Peyer's patch (tissue), 4 donors: ENCODE results near the gene PHPT1. TPM values are rescaled to one million over a fixed set of nuclear protein-coding genes. Genes with fewer than 3 reads are reported as not detected.

Experiments
- DNase-seq, 3 donors: peaks; one replicate each; pipeline ENCODE4 v3.0.0-alpha.2; 2017 to 2019
- H3K27ac ChIP-seq, 4 donors: fragments of 200-600 bp; sonication (generic); one replicate each; pipeline ENCODE4 v1.5.1; 2016 to 2019
- H3K27me3 ChIP-seq, 2 donors: fragments of 200-600 bp; sonication (generic); one replicate each; pipeline ENCODE4 v1.5.1; 2019
- H3K36me3 ChIP-seq, 3 donors: fragments of 200-600 bp; sonication (generic); one replicate each; pipeline ENCODE4 v1.5.1; 2016 to 2019
- H3K4me1 ChIP-seq, 4 donors: fragments of 200-600 bp; sonication (generic); one replicate each; pipeline ENCODE4 v1.5.1; 2016 to 2019
- H3K4me3 ChIP-seq, 4 donors: fragments of 200-600 bp; sonication (generic); 1 replicate in 3 of 4; 2 replicates in 1 of 4; pipeline ENCODE4 v1.5.1; 2016 to 2019; ENCODE audit warnings: mild to moderate bottlenecking in 1 of 4
- H3K9me3 ChIP-seq, 4 donors: fragments of 200-600 bp; sonication (generic); one replicate each; pipeline ENCODE4 v1.5.1; 2016 to 2019; ENCODE audit warnings: mild to moderate bottlenecking in 1 of 4
- POLR2A ChIP-seq, 2 donors: fragments of 450-650 bp; IDR thresholded peaks; one replicate each; pipeline ENCODE4 v1.5.1; 2017; ENCODE audit warnings: antibody characterized with exemption in 2 of 2, mild to moderate bottlenecking in 2 of 2, moderate library complexity in 2 of 2
- total RNA-seq, 4 donors: library from RNA; depleted of rRNA; stranded (reverse); fragments of >200 nt; gene quantifications; one replicate each; pipeline ENCODE4 v1.1.0, GENCODE V29; 2016
- TF ChIP-seq, protein P1 (sequence below), 6 experiments: fragments of 450-650 bp in 4 of 6; fragments of 200-600 bp in 2 of 6; sonication (generic) in 1 of 6; IDR thresholded peaks; one replicate each; pipeline ENCODE4 v1.5.1; 2017 to 2019; ENCODE audit warnings: antibody characterized with exemption in 6 of 6, mild to moderate bottlenecking in 3 of 6, moderate library complexity in 1 of 6

The PHPT1 gene
- total RNA-seq, 4 donors from 2014 or later = 66.0 to 120 (median 96.5) TPM

DNA sequence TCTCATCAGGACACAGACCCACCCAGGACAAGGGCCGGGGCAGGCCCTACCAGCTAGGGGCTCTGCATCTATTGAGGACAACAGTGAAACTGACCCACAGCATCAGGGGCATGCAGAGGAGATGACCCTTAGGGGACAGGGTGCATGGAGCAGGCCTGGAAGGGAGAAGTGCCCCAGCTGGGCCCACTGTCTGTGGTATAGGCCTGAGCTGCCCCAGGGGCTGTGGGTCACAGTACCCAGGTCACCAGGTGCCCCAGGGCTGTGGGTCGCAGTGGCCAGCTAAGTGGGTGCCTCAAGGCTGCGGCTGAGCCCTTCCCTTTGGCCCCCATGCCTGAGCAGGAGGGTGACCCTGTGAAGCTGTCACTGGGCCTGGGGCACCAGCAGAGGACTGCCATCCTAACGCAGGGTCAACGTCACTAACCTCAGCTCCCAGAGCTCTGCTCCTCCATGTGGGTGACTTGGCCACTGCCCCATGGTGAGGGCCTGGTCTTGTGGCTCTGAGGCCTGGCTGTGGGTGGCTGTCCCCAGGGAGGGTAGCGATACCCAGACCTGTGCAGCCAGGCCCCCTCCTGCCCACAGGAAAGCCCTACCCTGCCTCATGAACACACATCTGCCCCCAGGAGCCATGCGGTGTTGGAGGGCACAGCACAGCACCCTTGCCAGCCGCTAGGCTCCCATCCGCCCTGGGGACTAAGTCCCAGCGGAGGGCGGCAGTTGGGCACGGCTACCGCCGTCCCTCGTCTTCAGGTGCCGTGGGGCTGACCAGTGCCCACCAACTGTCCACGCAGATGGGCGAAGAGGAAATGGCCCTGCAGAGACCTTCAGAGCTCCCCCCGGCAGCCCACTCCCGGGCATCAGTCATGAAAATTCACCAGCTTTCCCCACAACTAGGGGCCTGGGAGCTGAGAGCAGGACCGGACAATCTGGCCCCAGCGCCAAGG, 12.0 kb downstream of the PHPT1 start:
- Histone ChIP-seq H3K27me3 (no peaks in the 10 kb centered on the region), H3K4me3 (no peak overlapping the region), H3K27ac (peak overlapping the region in 3 of 4 donors; percentile 83 to 96 (median 91)), H3K9me3 (no peaks in the 10 kb centered on the region), H3K36me3 (peaks cover 0 to 31% (median 0%) of the 10 kb centered on the region in 3 donors), H3K4me1 (peaks cover 6 to 69% (median 15%) of the 10 kb centered on the region in 4 donors)
- no peak for TF ChIP-seq POLR2A (IDR thresholded peaks at IDR 0.05)
- TF ChIP-seq, protein P1, sequence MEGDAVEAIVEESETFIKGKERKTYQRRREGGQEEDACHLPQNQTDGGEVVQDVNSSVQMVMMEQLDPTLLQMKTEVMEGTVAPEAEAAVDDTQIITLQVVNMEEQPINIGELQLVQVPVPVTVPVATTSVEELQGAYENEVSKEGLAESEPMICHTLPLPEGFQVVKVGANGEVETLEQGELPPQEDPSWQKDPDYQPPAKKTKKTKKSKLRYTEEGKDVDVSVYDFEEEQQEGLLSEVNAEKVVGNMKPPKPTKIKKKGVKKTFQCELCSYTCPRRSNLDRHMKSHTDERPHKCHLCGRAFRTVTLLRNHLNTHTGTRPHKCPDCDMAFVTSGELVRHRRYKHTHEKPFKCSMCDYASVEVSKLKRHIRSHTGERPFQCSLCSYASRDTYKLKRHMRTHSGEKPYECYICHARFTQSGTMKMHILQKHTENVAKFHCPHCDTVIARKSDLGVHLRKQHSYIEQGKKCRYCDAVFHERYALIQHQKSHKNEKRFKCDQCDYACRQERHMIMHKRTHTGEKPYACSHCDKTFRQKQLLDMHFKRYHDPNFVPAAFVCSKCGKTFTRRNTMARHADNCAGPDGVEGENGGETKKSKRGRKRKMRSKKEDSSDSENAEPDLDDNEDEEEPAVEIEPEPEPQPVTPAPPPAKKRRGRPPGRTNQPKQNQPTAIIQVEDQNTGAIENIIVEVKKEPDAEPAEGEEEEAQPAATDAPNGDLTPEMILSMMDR (IDR thresholded peaks at IDR 0.05) = no peak
- DNase-seq = peak in 1 of 3 donors; percentile 50

DNA sequence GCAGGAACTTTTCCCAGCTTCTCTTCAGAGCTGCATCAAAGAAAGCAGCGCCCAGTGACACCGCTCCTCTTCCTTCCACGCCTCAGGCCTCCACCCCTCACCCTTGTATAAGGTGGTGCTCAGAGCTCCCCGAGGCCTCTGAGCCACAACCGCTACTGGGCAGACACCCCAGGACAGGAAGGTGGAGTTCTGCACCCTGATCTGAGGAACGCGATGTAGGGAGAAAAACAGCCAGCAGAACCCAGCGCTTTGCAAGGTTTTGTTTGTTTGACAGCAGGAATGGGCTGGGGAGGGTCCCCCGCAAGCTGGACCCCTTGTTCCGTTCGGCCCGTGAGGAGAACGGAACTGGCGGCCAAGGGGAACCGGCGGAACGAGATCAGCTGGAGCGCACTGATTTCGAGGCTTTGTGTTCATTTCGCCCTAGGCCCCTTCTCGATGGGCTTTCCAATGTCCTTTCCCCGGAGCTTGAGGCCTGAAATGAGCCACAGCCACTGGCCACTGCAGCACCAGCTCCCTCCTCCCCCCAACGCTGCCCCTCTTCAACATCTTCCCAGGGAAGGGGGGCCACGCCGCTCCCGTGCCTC, 12.8 kb downstream of the PHPT1 start:
- Histone ChIP-seq H3K36me3 (peaks cover 0 to 31% (median 0%) of the 10 kb centered on the region in 3 donors), H3K9me3 (no peaks in the 10 kb centered on the region), H3K27ac (peak overlapping the region in 1 of 4 donors; percentile 96), H3K4me3 (no peak overlapping the region), H3K27me3 (no peaks in the 10 kb centered on the region), H3K4me1 (peaks cover 9 to 73% (median 15%) of the 10 kb centered on the region in 4 donors)
- DNase-seq = no peak
- no peak for TF ChIP-seq POLR2A (IDR thresholded peaks at IDR 0.05)
- TF ChIP-seq, protein P1 (IDR thresholded peaks at IDR 0.05) = no peak

DNA sequence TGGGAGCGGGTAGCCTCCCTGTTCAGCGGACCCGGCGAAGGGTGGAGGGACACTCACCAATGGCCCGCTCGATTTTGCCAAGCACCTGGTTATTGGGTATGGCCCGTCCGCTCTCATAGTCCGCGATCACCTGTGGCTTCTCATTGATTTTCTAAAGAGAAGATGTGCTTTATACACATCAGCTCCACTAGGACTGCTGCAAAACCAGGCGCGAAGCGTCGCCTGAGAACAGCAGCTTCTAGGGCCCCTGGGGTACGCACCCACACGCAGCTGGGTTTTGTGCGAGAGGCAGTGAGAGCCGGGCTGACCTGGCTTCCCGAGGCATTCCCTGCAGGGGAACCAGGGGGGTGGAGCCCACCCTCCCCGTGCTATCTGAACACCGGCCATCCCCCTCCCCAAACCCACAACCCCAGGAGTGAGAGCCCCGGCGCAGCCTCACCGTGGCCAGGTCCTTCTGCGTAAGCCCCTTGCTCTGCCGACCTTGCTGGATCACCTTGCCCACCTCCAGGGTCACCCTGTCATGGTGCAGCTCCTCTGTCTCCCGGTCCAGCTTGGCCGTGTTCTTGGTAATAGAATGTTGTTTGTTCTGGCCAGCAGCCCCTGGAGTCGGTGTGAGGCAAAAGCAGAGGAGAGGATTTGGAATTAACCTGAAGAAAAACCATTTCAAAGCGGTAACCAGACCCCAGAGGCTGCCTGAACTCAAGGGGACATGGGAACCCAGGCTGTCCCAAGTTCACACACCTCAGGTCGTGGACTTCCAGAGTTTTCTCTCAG, 13.8 kb downstream of the PHPT1 start:
- H3K4me3 ChIP-seq = no peak overlapping the region
- H3K27me3 ChIP-seq = no peaks in the 10 kb centered on the region
- no peak for DNase-seq
- H3K36me3 ChIP-seq = peaks cover 0 to 31% (median 0%) of the 10 kb centered on the region in 3 donors
- peaks cover 10 to 68% (median 12%) of the 10 kb centered on the region in 4 donors for H3K4me1 ChIP-seq
- peak overlapping the region in 1 of 4 donors; percentile 42 for H3K27ac ChIP-seq
- H3K9me3 ChIP-seq = no peaks in the 10 kb centered on the region
- TF ChIP-seq, protein P1 (IDR thresholded peaks at IDR 0.05) = no peak
- no peak for TF ChIP-seq POLR2A (IDR thresholded peaks at IDR 0.05)

DNA sequence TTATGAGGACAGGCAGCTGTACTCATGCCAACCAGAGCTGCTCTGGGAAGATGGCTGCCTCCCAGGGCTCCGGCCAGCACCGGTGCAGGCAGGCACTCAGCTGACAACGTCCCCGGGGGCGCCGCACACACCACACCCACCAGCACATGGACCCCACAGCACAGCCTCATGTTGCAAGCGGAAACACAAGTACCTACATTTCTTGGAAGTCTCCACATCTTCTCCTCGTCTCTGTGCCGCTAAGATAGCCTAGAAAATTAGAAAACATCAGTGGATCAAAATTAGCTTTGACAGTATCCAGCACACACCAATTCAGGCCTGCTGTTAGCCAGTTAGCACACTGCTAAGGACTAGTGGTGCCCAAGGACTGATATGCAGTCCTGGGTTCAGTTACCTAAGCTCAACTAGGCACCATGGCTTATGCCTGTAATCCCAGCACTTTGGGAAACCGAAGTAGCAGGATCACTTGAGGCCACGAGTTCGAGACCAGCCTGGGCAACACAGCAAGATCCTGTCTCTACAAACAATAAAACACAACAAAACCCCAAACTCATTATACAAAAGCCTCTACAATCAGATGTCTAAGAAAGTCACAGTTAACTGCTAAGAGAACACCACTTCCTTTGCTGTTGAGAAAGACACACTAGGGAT, 14.5 kb downstream of the PHPT1 start:
- H3K4me1 ChIP-seq = peaks cover 6 to 61% (median 11%) of the 10 kb centered on the region in 4 donors
- H3K9me3 ChIP-seq = no peaks in the 10 kb centered on the region
- DNase-seq = no peak
- no peak overlapping the region for H3K4me3 ChIP-seq
- TF ChIP-seq POLR2A (IDR thresholded peaks at IDR 0.05) = no peak
- TF ChIP-seq, protein P1 (IDR thresholded peaks at IDR 0.05) = no peak
- H3K36me3 ChIP-seq = peaks cover 0 to 31% (median 0%) of the 10 kb centered on the region in 3 donors
- H3K27me3 ChIP-seq = no peaks in the 10 kb centered on the region
- peak overlapping the region in 1 of 4 donors; percentile 42 for H3K27ac ChIP-seq
